NCI-H510A treated with DMSO at 0.1 percent for 48 hours (cell line): Measurements from ENCODE around the gene PPP1R9A.
"Not testable (repeated sequence)": the region's sequence is repeated elsewhere in the genome, so short reads cannot be mapped to it uniquely, and the experiment has no call there.

ENCODE experiments used
- DNase-seq: peaks from one replicate; lab custom pipeline; 2025; lab: John Stamatoyannopoulos, UW

PPP1R9A gene

GRCh38 chr7:94975336-94975735, 67.9 kb downstream of the PPP1R9A start:
- DNase-seq, result no peak

- no peak for DNase-seq
Measured at GRCh38 chr7:94980418-94981142, 73.2 kb downstream of the PPP1R9A start.

- no peak for DNase-seq
Measured at GRCh38 chr7:94995921-94996320, 88.5 kb downstream of the PPP1R9A start.

DNA sequence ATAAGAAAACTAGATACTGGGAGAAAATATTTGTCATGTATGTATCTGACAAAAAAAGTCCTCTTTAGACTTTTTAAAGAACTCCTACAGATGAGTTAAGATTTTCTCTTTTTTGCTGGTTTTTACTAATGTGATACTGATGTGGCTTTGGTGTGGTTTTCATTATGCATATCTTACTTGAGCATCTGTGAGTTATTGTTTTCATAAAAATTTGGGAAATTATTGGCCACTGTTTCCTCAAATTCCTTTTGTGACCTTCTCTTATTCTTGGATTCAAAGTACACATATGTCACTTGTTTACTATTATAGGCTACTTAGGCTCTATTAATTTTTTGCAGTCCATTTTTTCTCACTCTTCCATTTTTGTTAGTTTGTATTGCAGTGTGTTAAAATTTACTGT, 89.0 kb downstream of the PPP1R9A start:
- DNase-seq, result no peak

- DNase-seq, result no peak
Measured at GRCh38 chr7:94997547-94997946, 90.2 kb downstream of the PPP1R9A start.

DNA sequence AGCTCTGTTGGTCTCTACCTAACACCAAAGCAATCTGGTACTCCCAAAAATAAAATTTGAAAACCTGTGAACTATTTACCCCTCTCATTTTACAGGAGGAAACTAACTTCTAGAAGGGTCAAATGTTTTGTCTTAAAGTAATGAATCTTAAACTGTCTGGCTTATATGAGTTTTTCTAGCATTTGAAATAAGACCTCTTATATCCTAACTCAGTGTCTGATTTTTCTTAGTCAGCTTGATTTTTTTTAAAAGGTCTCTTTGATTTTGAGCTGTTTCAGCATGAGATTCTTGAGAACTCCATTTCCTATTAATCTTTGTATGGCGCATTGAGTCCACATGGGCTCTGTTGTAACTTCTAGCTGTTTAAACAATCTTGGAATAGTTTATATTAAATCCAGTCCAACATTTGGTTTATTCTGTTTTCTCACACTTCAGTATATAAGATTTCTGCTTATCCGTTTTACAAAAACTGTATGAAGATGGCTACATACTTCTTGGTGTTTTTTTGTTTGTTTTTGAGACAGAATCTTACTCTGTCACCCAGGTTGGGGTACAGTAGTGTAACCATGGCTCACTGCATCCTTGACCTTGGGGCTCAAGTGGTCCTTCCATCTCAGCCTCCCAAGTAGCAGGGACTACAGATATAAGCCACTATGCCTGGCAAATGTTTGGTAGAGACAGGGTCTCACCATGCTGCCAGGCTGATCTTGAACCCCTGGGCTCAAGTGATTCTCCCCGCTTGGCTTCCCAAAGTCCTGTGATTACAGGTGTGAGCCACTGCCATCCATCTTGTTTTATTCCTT, 91.1 kb downstream of the PPP1R9A start:
- DNase-seq, result no peak

GRCh38 chr7:94999069-94999351, 91.6 kb downstream of the PPP1R9A start:
- DNase-seq, result no peak

- not testable (repeated sequence) for DNase-seq
Measured at GRCh38 chr7:94999601-95000000, 92.2 kb downstream of the PPP1R9A start.

DNA sequence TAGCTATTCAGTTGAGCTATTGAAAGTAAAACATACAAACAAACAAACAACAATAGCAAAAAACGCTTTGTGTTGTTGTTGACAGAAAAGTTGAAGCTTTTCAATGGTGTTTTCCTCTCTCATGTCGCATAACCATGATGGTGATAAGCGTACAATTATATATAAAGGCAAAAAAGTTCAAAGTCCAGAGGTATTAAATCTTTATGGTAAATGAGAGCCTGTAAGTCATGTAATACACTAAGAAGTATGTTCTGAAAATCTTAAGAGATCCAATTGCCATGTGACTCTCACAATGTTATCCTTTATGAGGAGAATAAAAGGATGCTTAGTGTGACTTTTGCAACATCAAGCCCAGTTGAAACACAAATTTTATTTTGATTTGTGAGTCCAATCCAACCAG, 93.9 kb downstream of the PPP1R9A start:
- DNase-seq, result no peak

GRCh38 chr7:95001815-95002561, 94.6 kb downstream of the PPP1R9A start:
- DNase-seq, result no peak

- no peak for DNase-seq
Measured at GRCh38 chr7:95002775-95003174, 95.4 kb downstream of the PPP1R9A start.

DNA sequence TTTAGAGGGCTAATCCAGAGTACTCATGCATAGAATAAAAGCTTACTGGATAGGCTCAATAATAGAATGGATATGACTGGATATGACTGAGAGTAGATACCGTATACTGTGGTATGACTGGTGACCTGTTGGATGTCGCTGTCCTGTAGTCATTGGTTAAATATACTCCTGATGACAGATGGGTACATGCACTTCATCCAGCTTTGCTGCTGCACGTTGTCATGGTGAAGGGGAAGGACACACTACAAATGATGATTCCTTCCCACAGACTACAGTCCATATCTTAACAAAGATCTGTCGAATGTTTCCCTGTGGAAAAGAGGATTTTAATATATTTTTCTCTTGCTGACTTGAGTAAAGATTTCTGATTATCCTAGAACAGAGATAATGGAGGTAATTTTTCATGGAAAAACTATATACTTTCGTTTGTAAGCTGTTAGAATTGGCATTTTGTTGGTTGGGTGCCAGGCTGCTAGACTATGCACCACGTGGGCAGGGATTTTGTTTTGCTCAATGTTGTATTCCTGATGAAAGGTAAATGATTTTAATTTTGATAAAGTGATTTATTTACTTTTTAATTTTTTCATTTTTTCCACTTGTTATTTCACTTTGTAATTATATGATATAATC, 97.3 kb downstream of the PPP1R9A start:
- no peak for DNase-seq

DNA sequence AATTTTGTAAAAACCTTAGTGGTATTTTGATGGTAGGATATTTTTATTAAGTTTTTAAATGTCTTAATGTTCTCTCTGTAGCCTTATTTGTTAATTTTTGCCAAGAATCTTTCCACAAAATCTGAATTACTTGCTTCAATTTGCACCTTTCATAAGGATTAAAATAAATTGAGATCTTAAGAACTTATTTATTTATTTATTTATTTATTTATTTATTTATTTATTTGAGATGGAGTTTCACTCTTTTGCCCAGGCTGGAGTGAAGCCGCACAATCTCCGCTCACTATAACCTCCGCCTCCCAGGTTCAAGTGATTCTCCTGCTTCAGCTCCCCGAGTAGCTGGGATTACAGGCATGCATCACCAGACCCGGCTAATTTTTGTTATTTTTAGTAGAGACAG, 98.6 kb downstream of the PPP1R9A start:
- no peak for DNase-seq

DNA sequence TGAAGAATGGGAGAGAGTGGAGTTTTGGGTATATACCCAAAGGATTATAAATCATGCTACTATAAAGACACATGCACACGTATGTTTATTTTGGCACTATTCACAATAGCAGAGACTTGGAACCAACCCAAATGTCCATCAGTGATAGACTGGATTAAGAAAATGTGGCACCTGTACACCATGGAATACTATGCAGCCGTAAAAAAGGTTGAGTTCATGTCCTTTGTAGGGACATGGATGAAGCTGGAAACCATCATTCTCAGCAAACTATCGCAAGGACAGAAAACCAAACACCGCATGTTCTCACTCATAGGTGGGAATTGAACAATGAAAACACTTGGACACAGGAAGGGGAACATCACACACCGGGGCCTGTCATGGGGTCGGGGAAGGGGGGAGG, 101.4 kb downstream of the PPP1R9A start:
- not testable (repeated sequence) for DNase-seq

GRCh38 chr7:95011146-95011928, 103.9 kb downstream of the PPP1R9A start:
- DNase-seq, result no peak

- DNase-seq, result no peak
Measured at GRCh38 chr7:95011995-95012394, 104.6 kb downstream of the PPP1R9A start.

- no peak for DNase-seq
Measured at GRCh38 chr7:95018021-95018420, 110.6 kb downstream of the PPP1R9A start.

DNA sequence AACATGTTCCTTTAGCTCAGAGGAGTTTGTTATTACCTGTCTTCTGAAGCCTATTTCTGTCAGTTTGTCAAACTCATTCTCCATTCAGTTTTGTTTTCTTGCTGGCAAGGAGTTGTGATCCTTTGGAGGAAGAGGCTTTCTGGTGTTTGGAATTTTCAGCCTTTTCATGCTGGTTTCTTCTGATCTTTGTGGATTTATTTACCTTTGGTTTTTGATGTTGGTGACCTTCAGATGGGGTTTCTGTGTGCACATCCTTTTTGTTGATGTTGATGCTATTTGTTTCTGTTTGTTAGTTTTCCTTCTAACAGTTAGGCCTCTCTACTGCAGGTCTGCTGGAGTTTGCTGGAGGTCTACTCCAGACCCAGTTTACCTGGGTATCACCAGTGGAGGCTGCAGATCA, 118.6 kb downstream of the PPP1R9A start:
- no peak for DNase-seq

- peak; percentile 22 for DNase-seq
Measured at GRCh38 chr7:95026421-95027072, 119.2 kb downstream of the PPP1R9A start.

GRCh38 chr7:95027234-95027872, 120.0 kb downstream of the PPP1R9A start:
- DNase-seq, result peak; percentile 9

DNA sequence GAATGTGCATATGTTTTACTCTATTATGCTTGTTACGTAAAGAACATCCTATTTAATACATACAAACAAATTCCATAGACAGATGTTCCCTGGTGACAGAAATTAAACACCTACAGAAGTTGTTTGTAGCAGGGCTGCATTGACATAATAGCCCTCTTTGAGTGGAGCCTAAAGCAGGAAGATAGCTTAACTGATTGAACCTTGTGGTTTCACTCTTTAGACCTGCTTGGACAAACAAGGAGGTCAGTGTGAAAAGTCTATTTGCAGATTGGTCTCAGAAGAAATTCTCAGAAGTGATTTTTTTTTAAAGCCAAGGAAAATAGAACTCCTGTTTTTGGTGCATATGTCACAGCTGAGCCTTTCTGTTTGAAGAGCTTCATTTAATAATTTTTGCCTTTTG, 121.3 kb downstream of the PPP1R9A start:
- peak; percentile 26 for DNase-seq
